Nephron (organoid): ENCODE data around the gene IL10RB.
"Not testable (repeated sequence)": the region's sequence is repeated elsewhere in the genome, so short reads cannot be mapped to it uniquely, and the experiment has no call there.

Experiments
- H3K27ac Mint-ChIP-seq, 3 experiments: 2 replicates each; pipeline ENCODE4 v1.8.0; 2020; ENCODE audit warnings: mixed read lengths in 3 of 3, mild to moderate bottlenecking in 2 of 3, moderate library complexity in 1 of 3
- H3K27me3 Mint-ChIP-seq: 2 replicates; pipeline ENCODE4 v1.8.0; 2021; ENCODE audit warnings: low read depth, mild to moderate bottlenecking, moderate library complexity, mixed read lengths
- H3K36me3 Mint-ChIP-seq: 2 replicates; pipeline ENCODE4 v1.8.0; 2020; ENCODE audit warnings: low read depth, mixed read lengths
- H3K4me1 Mint-ChIP-seq: 2 replicates; pipeline ENCODE4 v1.8.0; 2020; ENCODE audit warnings: mixed read lengths
- H3K4me3 Mint-ChIP-seq, 3 experiments: 2 replicates each; pipeline ENCODE4 v1.8.0; 2020; ENCODE audit warnings: mild to moderate bottlenecking in 3 of 3, mixed read lengths in 3 of 3, moderate library complexity in 2 of 3
- H3K9me3 Mint-ChIP-seq: 2 replicates; pipeline ENCODE4 v1.8.0; 2020; ENCODE audit warnings: mixed read lengths
- CTCF ChIP-seq, 3 experiments: fragments of 200-600 bp; sonication (generic); IDR thresholded peaks; one replicate each; pipeline ENCODE4 v1.5.0; 2021; ENCODE audit warnings: antibody characterized with exemption in 3 of 3; ENCODE audit not compliant: unreplicated experiment in 3 of 3

Gene IL10RB

GRCh38 chr21:33266050-33266788 lies at the start of gene IL10RB:
IL10RB (plus strand) TSS chr21:33266367; CDS start chr21:33266466, 99 bp downstream.
- H3K27me3 Mint-ChIP-seq: no peaks in the 10 kb centered on the region
- TF ChIP-seq CTCF (IDR thresholded peaks at IDR 0.05; ENCODE audit: unreplicated experiment in 3 of 3): no peak
- peaks cover 35% of the 10 kb centered on the region for H3K4me1 Mint-ChIP-seq
- H3K4me3 Mint-ChIP-seq: peak within 1 kb of the TSS; percentile 92 to 93 (median 93)
- no peaks in the 10 kb centered on the region for H3K9me3 Mint-ChIP-seq
- peak within 1 kb of the TSS; percentile 72 to 94 (median 91) for H3K27ac Mint-ChIP-seq
- peaks cover 23% of the 10 kb centered on the region for H3K36me3 Mint-ChIP-seq

- H3K4me3 Mint-ChIP-seq: no peak overlapping the region
- H3K36me3 Mint-ChIP-seq: no peaks in the 10 kb centered on the region
- peaks cover 18% of the 10 kb centered on the region for H3K4me1 Mint-ChIP-seq
- TF ChIP-seq CTCF (IDR thresholded peaks at IDR 0.05; ENCODE audit: unreplicated experiment in 3 of 3): no peak
- H3K27ac Mint-ChIP-seq: no peak overlapping the region
- peaks cover 5% of the 10 kb centered on the region for H3K27me3 Mint-ChIP-seq
- H3K9me3 Mint-ChIP-seq: peaks cover 18% of the 10 kb centered on the region
Observed at GRCh38 chr21:33217138-33217520, 49.0 kb upstream of the IL10RB start.

GRCh38 chr21:33219300-33219699 lies 46.9 kb upstream of the IL10RB start:
- no peak for TF ChIP-seq CTCF (IDR thresholded peaks at IDR 0.05; ENCODE audit: unreplicated experiment in 3 of 3)
- H3K4me3 Mint-ChIP-seq: no peak overlapping the region
- peaks cover 9% of the 10 kb centered on the region for H3K4me1 Mint-ChIP-seq
- H3K27ac Mint-ChIP-seq: no peak overlapping the region
- H3K36me3 Mint-ChIP-seq: no peaks in the 10 kb centered on the region
- H3K27me3 Mint-ChIP-seq: peaks cover 5% of the 10 kb centered on the region
- H3K9me3 Mint-ChIP-seq: peaks cover 21% of the 10 kb centered on the region

- Mint-ChIP-seq H3K36me3 (no peaks in the 10 kb centered on the region), H3K4me3 (no peak overlapping the region), H3K27ac (no peak overlapping the region), H3K4me1 (peaks cover 6% of the 10 kb centered on the region), H3K9me3 (peaks cover 21% of the 10 kb centered on the region), H3K27me3 (peaks cover 3% of the 10 kb centered on the region)
- no peak for TF ChIP-seq CTCF (IDR thresholded peaks at IDR 0.05; ENCODE audit: unreplicated experiment in 3 of 3)
Observed at GRCh38 chr21:33219954-33220353, 46.2 kb upstream of the IL10RB start.

GRCh38 chr21:33225376-33225775 lies 40.8 kb upstream of the IL10RB start:
- not testable (repeated sequence) for H3K36me3 Mint-ChIP-seq, H3K4me3 Mint-ChIP-seq, H3K27me3 Mint-ChIP-seq, H3K27ac Mint-ChIP-seq, H3K4me1 Mint-ChIP-seq
- H3K9me3 Mint-ChIP-seq: peaks cover 15% of the 10 kb centered on the region

- peak overlapping the region; percentile 64 to 87 (median 85) for H3K4me3 Mint-ChIP-seq
- no peaks in the 10 kb centered on the region for H3K27me3 Mint-ChIP-seq
- peaks cover 15% of the 10 kb centered on the region for H3K4me1 Mint-ChIP-seq
- H3K9me3 Mint-ChIP-seq: no peaks in the 10 kb centered on the region
- peak overlapping the region in 2 of 3 experiments; percentile 28 to 48 for H3K27ac Mint-ChIP-seq
- no peaks in the 10 kb centered on the region for H3K36me3 Mint-ChIP-seq
- no peak for TF ChIP-seq CTCF (IDR thresholded peaks at IDR 0.05; ENCODE audit: unreplicated experiment in 3 of 3)
Observed at GRCh38 chr21:33228455-33228854, 37.7 kb upstream of the IL10RB start.
